NCI-H748 (cell line): ENCODE measurements around the gene DLGAP4.

Source experiments
- DNase-seq: peaks from one replicate; lab custom pipeline; 2025; ENCODE audit not compliant: unreplicated experiment; lab: John Stamatoyannopoulos, UW

Gene DLGAP4

GRCh38 chr20:36305602-36306551 is at the start of gene DLGAP4:
DLGAP4 (plus strand) TSS chr20:36306339; CDS start chr20:36431718, 125,379 bp downstream.
- DNase-seq, result peak; percentile 21

GRCh38 chr20:36259177-36260061 is 46.7 kb upstream of the DLGAP4 start:
- no peak for DNase-seq

- DNase-seq, result no peak
Measured at GRCh38 chr20:36260316-36260715, 45.8 kb upstream of the DLGAP4 start.

GRCh38 chr20:36261389-36262105 is 44.6 kb upstream of the DLGAP4 start:
- DNase-seq, result no peak

GRCh38 chr20:36262440-36262839 is 43.7 kb upstream of the DLGAP4 start:
- no peak for DNase-seq

GRCh38 chr20:36264426-36265246 is 41.5 kb upstream of the DLGAP4 start:
- no peak for DNase-seq

GRCh38 chr20:36266189-36266588 is 40.0 kb upstream of the DLGAP4 start:
- no peak for DNase-seq

GRCh38 chr20:36267605-36268381 is 38.3 kb upstream of the DLGAP4 start:
- DNase-seq, result no peak

- no peak for DNase-seq
Measured at GRCh38 chr20:36268440-36269342, 37.4 kb upstream of the DLGAP4 start.

- DNase-seq, result no peak
Measured at GRCh38 chr20:36269507-36269906, 36.6 kb upstream of the DLGAP4 start.

GRCh38 chr20:36270744-36271638 is 35.1 kb upstream of the DLGAP4 start:
- no peak for DNase-seq

GRCh38 chr20:36271639-36272546 is 34.2 kb upstream of the DLGAP4 start:
- DNase-seq, result no peak

- no peak for DNase-seq
Measured at GRCh38 chr20:36272547-36273220, 33.5 kb upstream of the DLGAP4 start.

- peak; percentile 11 for DNase-seq
Measured at GRCh38 chr20:36273414-36274180, 32.5 kb upstream of the DLGAP4 start.
